ENCODE results near the gene IL4R.
"Not testable (repeated sequence)": the region's sequence is repeated elsewhere in the genome, so short reads cannot be mapped to it uniquely, and the experiment has no call there.

The IL4R gene

GRCh38 chr16:27287887-27288286 lies 25.9 kb upstream of the IL4R start:
- DNase-seq: no peak

GRCh38 chr16:27288313-27288712 lies 25.5 kb upstream of the IL4R start:
- DNase-seq: not testable (repeated sequence)

GRCh38 chr16:27289669-27290068 lies 24.1 kb upstream of the IL4R start:
- DNase-seq: no peak

GRCh38 chr16:27290562-27290961 lies 23.2 kb upstream of the IL4R start:
- no peak for DNase-seq

GRCh38 chr16:27291106-27291505 lies 22.7 kb upstream of the IL4R start:
- no peak for DNase-seq

- DNase-seq: no peak
These were observed 22.0 kb upstream of the IL4R start for GRCh38 chr16:27291722-27292240.

- no peak for DNase-seq
These were observed 20.4 kb upstream of the IL4R start for GRCh38 chr16:27293343-27293742.

GRCh38 chr16:27298132-27298531 lies 15.6 kb upstream of the IL4R start:
- DNase-seq: no peak

- no peak for DNase-seq
These were observed 12.4 kb upstream of the IL4R start for GRCh38 chr16:27301236-27301861.

GRCh38 chr16:27302126-27302525 lies 11.6 kb upstream of the IL4R start:
- DNase-seq: no peak

GRCh38 chr16:27303256-27304100 lies 10.3 kb upstream of the IL4R start:
- DNase-seq: no peak

GRCh38 chr16:27304102-27304501 lies 9.7 kb upstream of the IL4R start:
- no peak for DNase-seq

- no peak for DNase-seq
These were observed 8.7 kb upstream of the IL4R start for GRCh38 chr16:27304881-27305745.

GRCh38 chr16:27305839-27306442 lies 7.8 kb upstream of the IL4R start:
- DNase-seq: no peak

GRCh38 chr16:27308792-27309191 lies 5.0 kb upstream of the IL4R start:
- no peak for DNase-seq

GRCh38 chr16:27310576-27311447 lies 3.0 kb upstream of the IL4R start:
- DNase-seq: no peak

GRCh38 chr16:27311448-27311830 lies 2.3 kb upstream of the IL4R start:
- DNase-seq: peak in 1 of 56 donors; percentile 5

- no peak for DNase-seq
These were observed 1.9 kb upstream of the IL4R start for GRCh38 chr16:27311897-27312303.

GRCh38 chr16:27312580-27313421 lies 973 bp upstream of the IL4R start:
- DNase-seq: no peak
